ENCODE measurements around the gene DCAF17. TPM values are rescaled to one million over a fixed set of nuclear protein-coding genes. Genes with fewer than 3 reads are reported as not detected.

The DCAF17 gene
- total and polyA plus RNA-seq, 2 donors (not counting 1 experiment from before 2014, with no cell fraction given) = 8.8 to 29.4 TPM

GRCh38 chr2:171470129-171470528, 36.1 kb downstream of the DCAF17 start:
- Mint-ChIP-seq H3K27ac (no peak overlapping the region), H3K27me3 (no peaks in the 10 kb centered on the region), H3K4me3 (no peak overlapping the region), H3K4me1 (no peaks in the 10 kb centered on the region), H3K9me3 (ENCODE audit: insufficient read depth) (no peaks in the 10 kb centered on the region)
- Histone ChIP-seq H3K9ac (ENCODE audit: low read length) (no peak overlapping the region), H3K9me3 (ENCODE audit: control extremely low read depth in 1 of 3, control insufficient read depth in 2 of 3, insufficient read depth in 1 of 3, low read length in 2 of 3) (no peaks in the 10 kb centered on the region), H3K36me3 (replicated peaks in 1 of 2; ENCODE audit: control extremely low read depth in 1 of 2, control insufficient read depth in 1 of 2, extremely low read depth in 1 of 2, insufficient read depth in 2 of 2, low read length in 1 of 2) (peaks cover 18 to 40% of the 10 kb centered on the region in 2 experiments), H4K20me1 (ENCODE audit: control insufficient read depth, insufficient read depth, low read length, poor library complexity, severe bottlenecking) (no peaks in the 10 kb centered on the region), H3K27me3 (replicated peaks in 1 of 4; ENCODE audit: control extremely low read depth in 1 of 4, control insufficient read depth in 3 of 4, insufficient read depth in 4 of 4, low read length in 3 of 4) (no peaks in the 10 kb centered on the region), H3K4me3 (ENCODE audit: control extremely low read depth in 1 of 5, extremely low read depth in 1 of 5, insufficient read depth in 1 of 5, low read depth in 2 of 5, low read length in 4 of 5) (no peak overlapping the region), H3K27ac (ENCODE audit: low read length in 2 of 2) (no peak overlapping the region), H3K79me2 (ENCODE audit: control insufficient read depth, insufficient read depth, low read length) (no peaks in the 10 kb centered on the region), H3K4me2 (replicated peaks; ENCODE audit: low read depth, low read length, poor library complexity, severe bottlenecking) (no peak overlapping the region), H3K4me1 (ENCODE audit: control insufficient read depth in 2 of 2, insufficient read depth in 2 of 2, low read length in 2 of 2) (no peaks in the 10 kb centered on the region), H2AFZ (ENCODE audit: insufficient read depth, low read depth, low read length, poor library complexity, severe bottlenecking) (no peak overlapping the region)
- POLR2A ChIA-PET = no interaction called here
- intact Hi-C loops (cut with micrococcal nuclease) = no loop called here
- DNase-seq = no peak
- no peak for ATAC-seq (ENCODE audit: low read depth)
- TF ChIP-seq CTCF (IDR thresholded peaks at IDR 0.05) = no peak
- TF ChIP-seq EZH2 (IDR thresholded peaks at IDR 0.05; ENCODE audit: borderline replicate concordance, insufficient read depth, low read depth, low read length, poor library complexity, severe bottlenecking) = no peak
- CTCF ChIA-PET = no interaction called here
- 84% methylated on average over 3 of the region's 5 CpGs for WGBS (ENCODE audit: insufficient coverage)

- Mint-ChIP-seq H3K4me3 (no peak overlapping the region), H3K4me1 (no peaks in the 10 kb centered on the region), H3K27me3 (no peaks in the 10 kb centered on the region), H3K27ac (no peak overlapping the region), H3K9me3 (ENCODE audit: insufficient read depth) (no peaks in the 10 kb centered on the region)
- Histone ChIP-seq H3K79me2 (ENCODE audit: control insufficient read depth, insufficient read depth, low read length) (no peaks in the 10 kb centered on the region), H3K4me1 (ENCODE audit: control insufficient read depth in 2 of 2, insufficient read depth in 2 of 2, low read length in 2 of 2) (no peaks in the 10 kb centered on the region), H3K4me2 (replicated peaks; ENCODE audit: low read depth, low read length, poor library complexity, severe bottlenecking) (no peak overlapping the region), H4K20me1 (ENCODE audit: control insufficient read depth, insufficient read depth, low read length, poor library complexity, severe bottlenecking) (no peaks in the 10 kb centered on the region), H2AFZ (ENCODE audit: insufficient read depth, low read depth, low read length, poor library complexity, severe bottlenecking) (no peak overlapping the region), H3K27me3 (replicated peaks in 1 of 4; ENCODE audit: control extremely low read depth in 1 of 4, control insufficient read depth in 3 of 4, insufficient read depth in 4 of 4, low read length in 3 of 4) (no peaks in the 10 kb centered on the region), H3K36me3 (replicated peaks in 1 of 2; ENCODE audit: control extremely low read depth in 1 of 2, control insufficient read depth in 1 of 2, extremely low read depth in 1 of 2, insufficient read depth in 2 of 2, low read length in 1 of 2) (peaks cover 8 to 58% of the 10 kb centered on the region in 2 experiments), H3K9ac (ENCODE audit: low read length) (no peak overlapping the region), H3K4me3 (ENCODE audit: control extremely low read depth in 1 of 5, extremely low read depth in 1 of 5, insufficient read depth in 1 of 5, low read depth in 2 of 5, low read length in 4 of 5) (no peak overlapping the region), H3K27ac (ENCODE audit: low read length in 2 of 2) (no peak overlapping the region), H3K9me3 (ENCODE audit: control extremely low read depth in 1 of 3, control insufficient read depth in 2 of 3, insufficient read depth in 1 of 3, low read length in 2 of 3) (no peaks in the 10 kb centered on the region)
- TF ChIP-seq CTCF (IDR thresholded peaks at IDR 0.05) (no peak), EZH2 (IDR thresholded peaks at IDR 0.05; ENCODE audit: borderline replicate concordance, insufficient read depth, low read depth, low read length, poor library complexity, severe bottlenecking) (no peak)
- ChIA-PET CTCF (no interaction called here), POLR2A (no interaction called here)
- ATAC-seq (ENCODE audit: low read depth) (no peak), DNase-seq (no peak)
- no CpG with 5 or more reads among the region's 1 CpG for WGBS (ENCODE audit: insufficient coverage)
- intact Hi-C loops (cut with micrococcal nuclease) = no loop called here
Observed at GRCh38 chr2:171475979-171476378, 42.0 kb downstream of the DCAF17 start.
